Measurements from ENCODE around the gene ABLIM1. TPM values are rescaled to one million over a fixed set of nuclear protein-coding genes. Genes with fewer than 3 reads are reported as not detected.

ABLIM1 gene
- total RNA-seq, 4 donors from 2014 or later, result 83.1 to 145 (median 120) TPM

DNA sequence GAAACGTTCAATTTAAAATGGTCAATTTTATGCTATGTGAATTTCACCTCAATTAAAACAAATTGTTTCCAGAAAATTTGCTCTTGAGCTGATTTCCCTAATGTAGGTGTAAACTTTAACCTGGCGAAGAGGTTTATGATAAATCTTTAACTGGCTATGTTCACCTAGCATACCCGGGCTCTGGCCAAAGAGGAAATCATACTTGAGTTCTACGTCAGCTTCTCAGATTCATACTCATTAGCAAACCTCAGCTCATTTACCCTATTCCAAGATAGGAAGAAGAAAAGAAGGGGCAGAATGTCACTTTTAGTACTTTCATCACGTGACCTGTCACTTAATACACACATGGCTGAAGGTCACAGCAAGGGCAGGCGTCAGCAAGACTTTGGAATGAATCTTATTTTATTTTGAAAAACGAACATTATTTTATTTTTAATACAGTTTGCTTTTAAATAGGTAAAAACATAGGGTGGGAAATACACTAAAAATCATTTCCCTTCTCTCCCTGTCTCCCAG lies 97.0 kb downstream of the ABLIM1 start:
- 83% methylated on average over 7 of the region's 7 CpGs for WGBS
- TF ChIP-seq POLR2A (IDR thresholded peaks at IDR 0.05; ENCODE audit: low read depth), result no peak
- TF ChIP-seq, protein P1, sequence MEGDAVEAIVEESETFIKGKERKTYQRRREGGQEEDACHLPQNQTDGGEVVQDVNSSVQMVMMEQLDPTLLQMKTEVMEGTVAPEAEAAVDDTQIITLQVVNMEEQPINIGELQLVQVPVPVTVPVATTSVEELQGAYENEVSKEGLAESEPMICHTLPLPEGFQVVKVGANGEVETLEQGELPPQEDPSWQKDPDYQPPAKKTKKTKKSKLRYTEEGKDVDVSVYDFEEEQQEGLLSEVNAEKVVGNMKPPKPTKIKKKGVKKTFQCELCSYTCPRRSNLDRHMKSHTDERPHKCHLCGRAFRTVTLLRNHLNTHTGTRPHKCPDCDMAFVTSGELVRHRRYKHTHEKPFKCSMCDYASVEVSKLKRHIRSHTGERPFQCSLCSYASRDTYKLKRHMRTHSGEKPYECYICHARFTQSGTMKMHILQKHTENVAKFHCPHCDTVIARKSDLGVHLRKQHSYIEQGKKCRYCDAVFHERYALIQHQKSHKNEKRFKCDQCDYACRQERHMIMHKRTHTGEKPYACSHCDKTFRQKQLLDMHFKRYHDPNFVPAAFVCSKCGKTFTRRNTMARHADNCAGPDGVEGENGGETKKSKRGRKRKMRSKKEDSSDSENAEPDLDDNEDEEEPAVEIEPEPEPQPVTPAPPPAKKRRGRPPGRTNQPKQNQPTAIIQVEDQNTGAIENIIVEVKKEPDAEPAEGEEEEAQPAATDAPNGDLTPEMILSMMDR (IDR thresholded peaks at IDR 0.05), result no peak
- no peak for TF ChIP-seq EP300 (IDR thresholded peaks at IDR 0.05)
- no peak for TF ChIP-seq POLR2AphosphoS5 (IDR thresholded peaks at IDR 0.05)
- no peak overlapping the region for H3K27ac ChIP-seq (replicated peaks in 1 of 4)
- no peak for DNase-seq (ENCODE audit: extremely low spot score)
- peaks cover 0 to 25% (median 7%) of the 10 kb centered on the region in 4 donors for H3K4me1 ChIP-seq
- H3K4me3 ChIP-seq, result no peak overlapping the region
- no peaks in the 10 kb centered on the region for H3K27me3 ChIP-seq
- peaks cover 0 to 31% (median 0%) of the 10 kb centered on the region in 4 donors for H3K36me3 ChIP-seq
- intact Hi-C loops (cut with DNase I), result no loop called here
- H3K9me3 ChIP-seq, result no peaks in the 10 kb centered on the region

DNA sequence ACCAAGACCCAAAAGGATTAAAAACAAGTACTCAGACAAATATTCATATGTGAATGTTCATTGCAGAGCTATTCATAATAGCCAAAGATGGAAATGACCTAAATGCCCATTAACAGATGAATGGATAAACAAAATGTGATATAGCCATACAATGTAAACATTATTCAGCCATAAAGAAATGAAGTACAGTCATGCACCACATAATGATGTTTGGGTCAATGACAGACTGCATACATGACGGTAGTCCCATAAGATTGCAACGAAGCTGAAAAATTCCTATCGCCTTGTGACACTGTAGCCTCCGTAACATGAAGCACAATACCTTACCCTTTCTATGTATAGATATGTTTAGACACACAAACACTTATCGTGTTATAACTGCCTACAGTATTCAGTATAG lies 97.9 kb downstream of the ABLIM1 start:
- TF ChIP-seq POLR2AphosphoS5 (IDR thresholded peaks at IDR 0.05) (no peak), POLR2A (IDR thresholded peaks at IDR 0.05; ENCODE audit: low read depth) (no peak), EP300 (IDR thresholded peaks at IDR 0.05) (no peak)
- TF ChIP-seq, protein P1 (IDR thresholded peaks at IDR 0.05), result no peak
- intact Hi-C loops (cut with DNase I), result no loop called here
- H3K27me3 ChIP-seq, result no peaks in the 10 kb centered on the region
- H3K27ac ChIP-seq (replicated peaks in 1 of 4), result no peak overlapping the region
- peaks cover 0 to 26% (median 7%) of the 10 kb centered on the region in 4 donors for H3K4me1 ChIP-seq
- 94% methylated on average over 5 of the region's 5 CpGs for WGBS
- no peak overlapping the region for H3K4me3 ChIP-seq
- DNase-seq (ENCODE audit: extremely low spot score), result no peak
- H3K9me3 ChIP-seq, result no peaks in the 10 kb centered on the region
- peaks cover 0 to 23% (median 0%) of the 10 kb centered on the region in 4 donors for H3K36me3 ChIP-seq

DNA sequence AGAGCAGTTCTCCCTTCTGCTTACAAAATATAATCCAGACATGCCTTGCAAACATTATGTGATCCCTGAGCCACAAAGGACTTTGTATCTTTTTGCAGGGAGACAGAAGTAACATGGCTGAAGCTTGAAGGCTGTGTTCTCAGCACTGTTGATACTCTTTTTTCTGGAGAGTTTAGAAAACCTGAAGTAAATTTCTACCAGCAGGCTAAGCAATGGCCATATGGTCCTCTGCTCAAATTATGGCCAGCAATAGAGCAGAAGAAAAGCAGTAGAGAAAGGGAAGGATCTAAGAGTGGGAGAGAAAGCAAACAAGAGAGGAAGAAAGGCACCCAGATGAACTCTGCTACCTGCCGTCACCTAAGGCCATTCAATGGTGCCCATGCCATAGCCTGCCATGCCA lies 98.4 kb downstream of the ABLIM1 start:
- WGBS, result 100% methylated on average over 1 of the region's 1 CpG
- no peak overlapping the region for H3K4me3 ChIP-seq

DNA sequence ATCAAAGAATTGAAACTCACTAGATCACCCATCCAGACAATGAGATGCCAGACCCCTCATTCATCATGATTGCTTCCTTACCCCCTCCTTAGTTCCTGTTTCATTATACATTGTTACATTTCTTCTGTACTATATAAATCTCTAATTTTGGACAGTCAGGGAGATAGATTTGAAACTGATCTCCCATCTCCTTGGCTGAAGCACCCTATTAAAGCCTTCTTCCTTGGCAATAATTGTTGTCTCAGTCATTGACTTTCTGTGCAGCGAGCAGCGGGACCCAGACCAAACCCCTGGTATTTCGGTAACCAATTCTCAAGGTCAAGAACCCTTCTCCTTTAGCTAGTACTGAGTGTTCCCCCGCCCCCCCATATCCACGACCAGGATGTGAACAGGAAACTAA lies 100.2 kb downstream of the ABLIM1 start:
- TF ChIP-seq EP300 (IDR thresholded peaks at IDR 0.05) (no peak), POLR2A (IDR thresholded peaks at IDR 0.05; ENCODE audit: low read depth) (no peak), POLR2AphosphoS5 (IDR thresholded peaks at IDR 0.05) (no peak)
- TF ChIP-seq, protein P1 (IDR thresholded peaks at IDR 0.05), result no peak
- no peak overlapping the region for H3K27ac ChIP-seq (replicated peaks in 1 of 4)
- no peaks in the 10 kb centered on the region for H3K9me3 ChIP-seq
- WGBS, result 94% methylated on average over 5 of the region's 5 CpGs
- intact Hi-C loops (cut with DNase I), result no loop called here
- H3K4me3 ChIP-seq, result no peak overlapping the region
- H3K4me1 ChIP-seq, result peaks cover 1 to 45% (median 7%) of the 10 kb centered on the region in 4 donors
- H3K36me3 ChIP-seq, result peaks cover 0 to 10% (median 0%) of the 10 kb centered on the region in 4 donors
- no peak for DNase-seq (ENCODE audit: extremely low spot score)
- H3K27me3 ChIP-seq, result no peaks in the 10 kb centered on the region

More for the DNA sequence above, 98.4 kb downstream of the ABLIM1 start:
- Histone ChIP-seq H3K36me3 (peaks cover 0 to 22% (median 0%) of the 10 kb centered on the region in 4 donors), H3K9me3 (no peaks in the 10 kb centered on the region), H3K4me1 (peaks cover 0 to 27% (median 7%) of the 10 kb centered on the region in 4 donors), H3K27ac (replicated peaks in 1 of 4) (no peak overlapping the region), H3K27me3 (no peaks in the 10 kb centered on the region)
- intact Hi-C loops (cut with DNase I), result no loop called here
- DNase-seq (ENCODE audit: extremely low spot score), result no peak
- TF ChIP-seq, protein P1 (IDR thresholded peaks at IDR 0.05), result no peak
- TF ChIP-seq POLR2AphosphoS5 (IDR thresholded peaks at IDR 0.05) (no peak), EP300 (IDR thresholded peaks at IDR 0.05) (no peak), POLR2A (IDR thresholded peaks at IDR 0.05; ENCODE audit: low read depth) (no peak)

Measured in esophagus muscularis mucosa (tissue), 4 donors.